NB4 (cell line): ENCODE measurements around the gene ZSWIM6.

Experiments
- DNase-seq: peaks from one replicate; pipeline ENCODE4 v3.0.0; 2010; ENCODE audit warnings: low read depth
- H3K4me3 ChIP-seq: one replicate; pipeline ENCODE4 v1.5.1; 2011; ENCODE audit warnings: mild to moderate bottlenecking, low read depth, low read length, moderate library complexity
- CTCF ChIP-seq: IDR thresholded peaks from one replicate; pipeline ENCODE4 v1.5.1; 2012; ENCODE audit warnings: low read depth, low read length
- MAX ChIP-seq: IDR thresholded peaks from 2 replicates; pipeline ENCODE4 v1.6.1; 2011; ENCODE audit warnings: low read depth, low read length
- MYC ChIP-seq: IDR thresholded peaks from 2 replicates; pipeline ENCODE4 v1.6.1; 2011; ENCODE audit warnings: low read depth, low read length
- POLR2A ChIP-seq: IDR thresholded peaks from 2 replicates; pipeline ENCODE4 v1.6.1; 2011; ENCODE audit warnings: mild to moderate bottlenecking; ENCODE audit not compliant: insufficient read length; ENCODE audit errors: extremely low read depth

The ZSWIM6 gene

GRCh38 chr5:61523073-61523472 lies 191.0 kb downstream of the ZSWIM6 start:
- H3K4me3 ChIP-seq: no peak overlapping the region
- TF ChIP-seq MYC: no peak
- TF ChIP-seq CTCF: no peak
- TF ChIP-seq MAX: no peak
- TF ChIP-seq POLR2A: no peak
- DNase-seq: no peak

GRCh38 chr5:61523997-61524396 lies 191.9 kb downstream of the ZSWIM6 start:
- no peak for TF ChIP-seq POLR2A
- no peak for TF ChIP-seq CTCF
- TF ChIP-seq MYC: no peak
- TF ChIP-seq MAX: no peak
- no peak overlapping the region for H3K4me3 ChIP-seq
- DNase-seq: no peak

- DNase-seq: no peak
- TF ChIP-seq CTCF (no peak), MAX (no peak), POLR2A (no peak), MYC (no peak)
- H3K4me3 ChIP-seq: no peak overlapping the region
Measured at GRCh38 chr5:61525512-61526206, 193.6 kb downstream of the ZSWIM6 start.

GRCh38 chr5:61526207-61526519 lies 194.1 kb downstream of the ZSWIM6 start:
- H3K4me3 ChIP-seq: no peak overlapping the region
- TF ChIP-seq MAX (no peak), CTCF (no peak), POLR2A (no peak), MYC (no peak)
- DNase-seq: no peak

GRCh38 chr5:61532983-61533382 lies 200.9 kb downstream of the ZSWIM6 start:
- no peak for TF ChIP-seq CTCF
- TF ChIP-seq MYC: no peak
- no peak for TF ChIP-seq POLR2A
- TF ChIP-seq MAX: no peak
- H3K4me3 ChIP-seq: no peak overlapping the region
- no peak for DNase-seq
